ENCODE results near the gene CNMD. TPM values are rescaled to one million over a fixed set of nuclear protein-coding genes. Genes with fewer than 3 reads are reported as not detected.

The CNMD gene
- polyA plus RNA-seq, 1 donor from 2014 or later = not detected

- H3K79me2 ChIP-seq (replicated peaks; ENCODE audit: insufficient read depth, low read length) = peaks cover 3% of the 10 kb centered on the region
Observed at GRCh38 chr13:52669677-52670076, 69.9 kb downstream of the CNMD start.

DNA sequence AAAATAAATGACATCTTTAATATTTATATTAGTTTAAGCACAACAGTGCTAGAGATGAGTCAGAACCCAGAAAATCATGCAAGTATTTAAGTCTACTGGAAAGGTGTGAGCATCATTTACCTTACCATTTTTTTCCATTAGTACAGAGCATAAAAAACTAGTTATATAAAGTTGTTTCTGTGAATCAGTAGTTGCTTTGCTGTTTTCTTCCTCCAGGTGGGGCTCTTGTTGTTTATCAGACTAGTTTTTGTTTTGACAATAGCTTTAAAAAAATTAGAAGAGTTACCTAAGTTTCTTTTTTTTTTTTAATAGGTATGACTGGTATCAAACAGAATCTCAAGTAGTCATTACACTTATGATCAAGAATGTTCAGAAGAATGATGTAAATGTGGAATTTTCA lies 74.3 kb downstream of the CNMD start:
- Histone ChIP-seq H3F3A (ENCODE audit: insufficient read depth, low read length, poor library complexity, severe bottlenecking) (no peaks in the 10 kb centered on the region), H3K9ac (ENCODE audit: low read length) (no peak overlapping the region), H2AFZ (ENCODE audit: low read depth, low read length) (no peak overlapping the region), H3K4me3 (ENCODE audit: low read length) (no peak overlapping the region), H4K20me1 (ENCODE audit: insufficient read depth) (no peaks in the 10 kb centered on the region), H3K27me3 (ENCODE audit: insufficient read depth, low read depth, low read length) (no peaks in the 10 kb centered on the region), H3K27ac (ENCODE audit: low read length) (no peak overlapping the region), H3K79me2 (replicated peaks; ENCODE audit: insufficient read depth, low read length) (peaks cover 3% of the 10 kb centered on the region), H3K36me3 (ENCODE audit: insufficient read depth, low read length) (peaks cover 9% of the 10 kb centered on the region), H3K9me3 (ENCODE audit: low read length) (no peaks in the 10 kb centered on the region), H3K4me2 (ENCODE audit: low read length) (no peak overlapping the region), H3K9me2 (ENCODE audit: insufficient read depth, low read length) (no peaks in the 10 kb centered on the region)
- TF ChIP-seq RAD21 (conservative IDR thresholded peaks at IDR 0.05) (peak; percentile 79), POLR2AphosphoS5 (IDR thresholded peaks at IDR 0.05) (no peak), SMC3 (conservative IDR thresholded peaks at IDR 0.05; ENCODE audit: poor library complexity) (peak; percentile 84), CTCF (IDR thresholded peaks at IDR 0.05; ENCODE audit: poor library complexity, severe bottlenecking) (peak; percentile 74)

More at GRCh38 chr13:52669677-52670076, 69.9 kb downstream of the CNMD start:
- Histone ChIP-seq H3K9ac (ENCODE audit: low read length) (no peak overlapping the region), H3K36me3 (ENCODE audit: insufficient read depth, low read length) (peaks cover 2% of the 10 kb centered on the region), H3K27me3 (ENCODE audit: insufficient read depth, low read depth, low read length) (no peaks in the 10 kb centered on the region), H3F3A (ENCODE audit: insufficient read depth, low read length, poor library complexity, severe bottlenecking) (no peaks in the 10 kb centered on the region), H3K4me2 (ENCODE audit: low read length) (no peak overlapping the region), H3K4me3 (ENCODE audit: low read length) (no peak overlapping the region), H2AFZ (ENCODE audit: low read depth, low read length) (no peak overlapping the region), H3K27ac (ENCODE audit: low read length) (no peak overlapping the region), H3K9me2 (ENCODE audit: insufficient read depth, low read length) (no peaks in the 10 kb centered on the region), H4K20me1 (ENCODE audit: insufficient read depth) (no peaks in the 10 kb centered on the region), H3K9me3 (ENCODE audit: low read length) (no peaks in the 10 kb centered on the region)
- TF ChIP-seq TAF1 (IDR thresholded peaks at IDR 0.05; ENCODE audit: low read depth) (no peak), RAD21 (conservative IDR thresholded peaks at IDR 0.05) (peak; percentile 60), POLR2AphosphoS5 (IDR thresholded peaks at IDR 0.05) (no peak), EZH2 (IDR thresholded peaks at IDR 0.05; ENCODE audit: borderline replicate concordance, insufficient read depth, low read length, poor library complexity, severe bottlenecking) (no peak), EP300 (conservative IDR thresholded peaks at IDR 0.05; ENCODE audit: poor library complexity, severe bottlenecking) (no peak), CTCF (IDR thresholded peaks at IDR 0.05; ENCODE audit: poor library complexity, severe bottlenecking) (peak; percentile 51), MXI1 (conservative IDR thresholded peaks at IDR 0.05; ENCODE audit: poor library complexity, severe bottlenecking) (no peak), SMC3 (conservative IDR thresholded peaks at IDR 0.05; ENCODE audit: poor library complexity) (peak; percentile 70)
- TF ChIP-seq, protein P1, sequence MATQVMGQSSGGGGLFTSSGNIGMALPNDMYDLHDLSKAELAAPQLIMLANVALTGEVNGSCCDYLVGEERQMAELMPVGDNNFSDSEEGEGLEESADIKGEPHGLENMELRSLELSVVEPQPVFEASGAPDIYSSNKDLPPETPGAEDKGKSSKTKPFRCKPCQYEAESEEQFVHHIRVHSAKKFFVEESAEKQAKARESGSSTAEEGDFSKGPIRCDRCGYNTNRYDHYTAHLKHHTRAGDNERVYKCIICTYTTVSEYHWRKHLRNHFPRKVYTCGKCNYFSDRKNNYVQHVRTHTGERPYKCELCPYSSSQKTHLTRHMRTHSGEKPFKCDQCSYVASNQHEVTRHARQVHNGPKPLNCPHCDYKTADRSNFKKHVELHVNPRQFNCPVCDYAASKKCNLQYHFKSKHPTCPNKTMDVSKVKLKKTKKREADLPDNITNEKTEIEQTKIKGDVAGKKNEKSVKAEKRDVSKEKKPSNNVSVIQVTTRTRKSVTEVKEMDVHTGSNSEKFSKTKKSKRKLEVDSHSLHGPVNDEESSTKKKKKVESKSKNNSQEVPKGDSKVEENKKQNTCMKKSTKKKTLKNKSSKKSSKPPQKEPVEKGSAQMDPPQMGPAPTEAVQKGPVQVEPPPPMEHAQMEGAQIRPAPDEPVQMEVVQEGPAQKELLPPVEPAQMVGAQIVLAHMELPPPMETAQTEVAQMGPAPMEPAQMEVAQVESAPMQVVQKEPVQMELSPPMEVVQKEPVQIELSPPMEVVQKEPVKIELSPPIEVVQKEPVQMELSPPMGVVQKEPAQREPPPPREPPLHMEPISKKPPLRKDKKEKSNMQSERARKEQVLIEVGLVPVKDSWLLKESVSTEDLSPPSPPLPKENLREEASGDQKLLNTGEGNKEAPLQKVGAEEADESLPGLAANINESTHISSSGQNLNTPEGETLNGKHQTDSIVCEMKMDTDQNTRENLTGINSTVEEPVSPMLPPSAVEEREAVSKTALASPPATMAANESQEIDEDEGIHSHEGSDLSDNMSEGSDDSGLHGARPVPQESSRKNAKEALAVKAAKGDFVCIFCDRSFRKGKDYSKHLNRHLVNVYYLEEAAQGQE (IDR thresholded peaks at IDR 0.05; ENCODE audit: borderline replicate concordance) = no peak

All from neural cell (in vitro differentiated cells).